NB4 (cell line): ENCODE results near the gene ZNF641.

Experiments
- DNase-seq: peaks from one replicate; pipeline ENCODE4 v3.0.0; 2010; ENCODE audit warnings: low read depth
- H3K4me3 ChIP-seq: one replicate; pipeline ENCODE4 v1.5.1; 2011; ENCODE audit warnings: mild to moderate bottlenecking, low read depth, low read length, moderate library complexity
- MYC ChIP-seq: IDR thresholded peaks from 2 replicates; pipeline ENCODE4 v1.6.1; 2011; ENCODE audit warnings: low read depth, low read length
- POLR2A ChIP-seq: IDR thresholded peaks from 2 replicates; pipeline ENCODE4 v1.6.1; 2011; ENCODE audit warnings: mild to moderate bottlenecking; ENCODE audit not compliant: insufficient read length; ENCODE audit errors: extremely low read depth
- TF ChIP-seq, protein P1 (sequence below): IDR thresholded peaks from one replicate; pipeline ENCODE4 v1.5.1; 2012; ENCODE audit warnings: low read depth, low read length
- TF ChIP-seq, protein P2 (sequence below): IDR thresholded peaks from 2 replicates; pipeline ENCODE4 v1.6.1; 2011; ENCODE audit warnings: low read depth, low read length

The ZNF641 gene

DNA sequence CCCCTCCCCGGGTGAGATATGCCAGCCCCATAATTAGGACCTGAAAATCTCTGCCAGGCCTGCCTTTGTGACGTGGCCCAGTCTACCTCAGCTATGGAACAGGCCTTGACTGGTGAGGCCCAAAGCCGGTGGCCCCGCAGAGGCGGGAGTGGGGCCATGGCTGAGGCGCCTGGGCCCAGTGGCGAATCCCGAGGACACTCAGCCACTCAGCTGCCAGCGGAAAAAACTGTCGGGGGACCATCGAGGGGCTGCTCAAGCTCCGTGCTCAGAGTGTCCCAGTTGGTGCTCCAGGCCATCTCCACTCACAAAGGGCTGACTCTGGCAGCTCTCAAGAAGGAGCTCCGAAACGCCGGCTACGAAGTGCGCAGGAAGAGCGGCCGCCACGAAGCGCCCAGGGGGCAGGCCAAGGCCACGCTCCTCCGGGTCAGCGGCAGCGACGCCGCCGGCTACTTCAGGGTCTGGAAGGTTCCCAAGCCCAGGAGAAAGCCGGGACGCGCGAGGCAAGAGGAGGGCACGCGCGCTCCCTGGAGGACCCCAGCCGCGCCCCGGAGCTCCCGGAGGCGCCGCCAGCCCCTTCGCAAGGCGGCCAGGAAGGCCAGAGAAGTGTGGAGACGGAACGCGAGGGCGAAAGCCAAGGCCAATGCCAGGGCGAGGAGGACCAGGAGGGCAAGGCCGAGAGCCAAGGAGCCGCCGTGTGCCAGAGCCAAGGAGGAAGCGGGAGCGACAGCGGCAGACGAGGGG, 21.4 kb downstream of the ZNF641 start:
- DNase-seq: no peak
- H3K4me3 ChIP-seq: no peak overlapping the region
- TF ChIP-seq, protein P1, sequence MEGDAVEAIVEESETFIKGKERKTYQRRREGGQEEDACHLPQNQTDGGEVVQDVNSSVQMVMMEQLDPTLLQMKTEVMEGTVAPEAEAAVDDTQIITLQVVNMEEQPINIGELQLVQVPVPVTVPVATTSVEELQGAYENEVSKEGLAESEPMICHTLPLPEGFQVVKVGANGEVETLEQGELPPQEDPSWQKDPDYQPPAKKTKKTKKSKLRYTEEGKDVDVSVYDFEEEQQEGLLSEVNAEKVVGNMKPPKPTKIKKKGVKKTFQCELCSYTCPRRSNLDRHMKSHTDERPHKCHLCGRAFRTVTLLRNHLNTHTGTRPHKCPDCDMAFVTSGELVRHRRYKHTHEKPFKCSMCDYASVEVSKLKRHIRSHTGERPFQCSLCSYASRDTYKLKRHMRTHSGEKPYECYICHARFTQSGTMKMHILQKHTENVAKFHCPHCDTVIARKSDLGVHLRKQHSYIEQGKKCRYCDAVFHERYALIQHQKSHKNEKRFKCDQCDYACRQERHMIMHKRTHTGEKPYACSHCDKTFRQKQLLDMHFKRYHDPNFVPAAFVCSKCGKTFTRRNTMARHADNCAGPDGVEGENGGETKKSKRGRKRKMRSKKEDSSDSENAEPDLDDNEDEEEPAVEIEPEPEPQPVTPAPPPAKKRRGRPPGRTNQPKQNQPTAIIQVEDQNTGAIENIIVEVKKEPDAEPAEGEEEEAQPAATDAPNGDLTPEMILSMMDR: no peak
- TF ChIP-seq, protein P2, sequence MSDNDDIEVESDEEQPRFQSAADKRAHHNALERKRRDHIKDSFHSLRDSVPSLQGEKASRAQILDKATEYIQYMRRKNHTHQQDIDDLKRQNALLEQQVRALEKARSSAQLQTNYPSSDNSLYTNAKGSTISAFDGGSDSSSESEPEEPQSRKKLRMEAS: no peak
- TF ChIP-seq POLR2A (no peak), MYC (no peak)

DNA sequence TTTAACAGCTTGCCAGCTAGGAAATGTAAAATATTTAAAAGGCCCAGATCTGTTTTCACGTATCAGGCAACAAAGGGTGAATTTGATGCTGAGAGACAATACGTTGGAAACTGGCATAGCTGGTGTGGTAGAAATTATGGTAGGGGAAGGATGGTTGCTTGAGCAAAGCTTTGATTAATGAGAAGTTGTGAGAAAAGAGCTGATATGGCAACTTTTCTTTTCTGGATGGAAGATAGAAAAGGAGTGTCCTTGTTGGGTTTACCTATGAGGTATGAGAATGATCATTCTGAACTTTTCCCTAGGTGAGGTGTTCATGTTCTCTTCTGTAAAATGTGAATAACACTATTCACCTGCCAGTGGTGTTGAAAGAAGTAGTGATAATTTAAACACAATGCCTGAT, 34.2 kb downstream of the ZNF641 start:
- TF ChIP-seq, protein P1: no peak
- TF ChIP-seq, protein P2: no peak
- TF ChIP-seq MYC: no peak
- no peak for TF ChIP-seq POLR2A
- no peak for DNase-seq
- H3K4me3 ChIP-seq: no peak overlapping the region

DNA sequence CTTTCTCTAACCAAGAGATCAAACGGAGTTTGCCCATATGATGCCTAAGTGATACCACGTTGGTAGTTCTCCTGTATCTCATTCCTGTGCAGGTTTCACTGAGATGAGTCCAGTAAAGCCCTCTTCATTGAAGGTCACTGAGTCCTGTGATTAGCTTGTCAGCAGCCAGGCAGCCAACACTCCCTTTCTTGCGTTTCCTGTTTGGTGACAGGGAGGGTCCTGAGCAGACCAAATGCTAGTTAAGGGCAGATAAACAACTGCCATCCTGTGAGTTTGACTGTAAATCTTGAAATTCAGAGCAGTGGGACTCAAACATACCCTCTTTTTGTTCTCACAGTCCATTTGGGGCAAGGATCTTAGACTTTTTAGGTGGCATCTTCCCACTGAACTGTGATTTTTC, 39.4 kb downstream of the ZNF641 start:
- TF ChIP-seq, protein P1: no peak
- TF ChIP-seq POLR2A: no peak
- TF ChIP-seq, protein P2: no peak
- H3K4me3 ChIP-seq: no peak overlapping the region
- no peak for DNase-seq

DNA sequence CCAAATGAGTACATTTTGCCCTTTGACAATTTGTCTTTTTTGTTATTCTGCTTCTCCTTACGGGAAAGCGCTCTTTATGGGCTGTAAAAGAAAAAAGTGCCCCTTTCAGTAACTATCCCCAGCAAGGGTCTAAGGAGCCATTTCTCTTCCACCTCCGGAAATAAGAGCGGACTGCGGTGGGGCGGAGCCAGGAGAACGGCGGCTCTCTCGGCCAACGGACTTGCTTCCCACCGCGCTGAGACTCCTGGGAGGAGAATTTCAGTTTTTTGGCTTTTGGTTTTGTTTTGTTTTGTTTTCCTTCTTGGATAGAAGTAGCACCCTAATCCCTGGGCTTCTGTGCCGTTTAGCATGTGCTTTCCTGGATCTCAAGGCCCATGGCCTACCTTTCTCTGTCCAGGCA, 43.5 kb downstream of the ZNF641 start:
- no peak overlapping the region for H3K4me3 ChIP-seq
- DNase-seq: no peak
- TF ChIP-seq, protein P2: no peak
- TF ChIP-seq POLR2A: no peak

DNA sequence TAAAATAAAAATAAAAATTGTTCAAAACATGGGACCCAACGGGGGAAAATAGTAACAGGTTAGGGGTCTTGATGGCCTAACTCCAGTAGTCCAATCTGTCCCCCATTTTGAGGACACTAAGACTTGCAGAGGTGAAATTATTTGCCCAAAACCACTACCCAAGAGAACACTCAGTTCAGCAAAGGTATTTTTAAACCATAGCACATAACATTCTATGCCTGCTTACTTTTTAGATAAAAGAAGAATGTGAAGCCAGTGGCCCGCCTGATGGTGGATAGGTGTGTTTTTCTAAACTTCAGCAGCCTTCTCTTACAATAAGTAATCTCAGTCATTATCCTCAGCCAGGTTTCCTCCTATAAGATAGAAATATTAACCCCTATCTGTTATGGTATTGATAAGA, 45.5 kb downstream of the ZNF641 start:
- no peak overlapping the region for H3K4me3 ChIP-seq
- no peak for TF ChIP-seq MYC
- TF ChIP-seq, protein P1: no peak
- no peak for TF ChIP-seq POLR2A
- TF ChIP-seq, protein P2: no peak
- DNase-seq: no peak

DNA sequence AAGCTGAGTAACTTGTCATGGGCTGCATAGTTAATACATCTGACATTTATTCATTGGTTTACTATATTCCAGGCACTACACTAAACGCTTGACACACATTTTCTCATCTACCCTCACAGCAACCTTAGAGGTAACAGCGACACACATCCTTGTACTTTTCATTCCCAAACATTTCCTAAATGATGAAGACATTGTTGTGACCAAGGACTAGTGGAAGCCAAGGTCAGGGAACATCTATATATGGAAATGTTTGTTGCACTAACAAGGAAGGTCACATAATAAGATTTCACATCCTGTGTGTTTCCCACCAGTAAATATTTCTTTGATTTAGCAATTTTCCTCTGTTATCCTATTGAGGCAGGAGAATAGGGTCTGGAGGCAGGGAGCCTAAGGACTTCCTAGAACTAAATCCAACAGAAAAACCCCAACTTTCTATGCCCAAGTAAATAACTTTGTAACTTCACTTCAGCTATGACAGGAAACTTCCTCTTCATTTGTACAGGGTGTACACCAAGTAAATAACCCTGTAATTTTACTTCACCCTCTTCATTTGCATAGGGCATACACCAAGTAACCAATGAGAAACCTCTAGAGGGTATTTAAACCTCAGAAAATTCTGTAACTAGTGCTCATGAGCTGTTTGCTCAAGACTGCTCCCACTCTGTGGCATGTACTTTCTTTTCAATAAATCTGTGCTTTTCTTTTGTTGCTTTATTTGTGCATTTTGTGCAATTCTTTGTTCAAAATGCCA, 48.4 kb downstream of the ZNF641 start:
- TF ChIP-seq, protein P1: no peak
- TF ChIP-seq, protein P2: no peak
- TF ChIP-seq MYC (no peak), POLR2A (no peak)
- no peak overlapping the region for H3K4me3 ChIP-seq
- DNase-seq: no peak
